NCI-H748 (cell line): Measurements from ENCODE around the gene MRPS16.

Experiments
- DNase-seq: peaks from one replicate; lab custom pipeline; 2025; ENCODE audit not compliant: unreplicated experiment; lab: John Stamatoyannopoulos, UW

MRPS16 gene

GRCh38 chr10:73252445-73253224, at the start of gene MRPS16:
Gene MRPS16 (minus strand): TSS chr10:73252644. CDS start chr10:73252482, 162 bp downstream.
- DNase-seq, result peak; percentile 95

GRCh38 chr10:73296946-73297345, 44.5 kb upstream of the MRPS16 start:
- no peak for DNase-seq

GRCh38 chr10:73293461-73293860, 41.0 kb upstream of the MRPS16 start:
- DNase-seq, result no peak

- DNase-seq, result no peak
Observed at GRCh38 chr10:73289958-73290357, 37.5 kb upstream of the MRPS16 start.

GRCh38 chr10:73287441-73287840, 35.0 kb upstream of the MRPS16 start:
- no peak for DNase-seq

GRCh38 chr10:73281097-73281496, 28.7 kb upstream of the MRPS16 start:
- DNase-seq, result no peak

GRCh38 chr10:73264423-73264822, 12.0 kb upstream of the MRPS16 start:
- no peak for DNase-seq

GRCh38 chr10:73263693-73264347, 11.4 kb upstream of the MRPS16 start:
- peak; percentile 3 for DNase-seq

GRCh38 chr10:73262880-73263555, 10.6 kb upstream of the MRPS16 start:
- no peak for DNase-seq

GRCh38 chr10:73262105-73262730, 9.8 kb upstream of the MRPS16 start:
- DNase-seq, result no peak

GRCh38 chr10:73261362-73261995, 9.0 kb upstream of the MRPS16 start:
- no peak for DNase-seq

- peak; percentile 1 for DNase-seq
Observed at GRCh38 chr10:73258612-73259011, 6.2 kb upstream of the MRPS16 start.

- peak; percentile 7 for DNase-seq
Observed at GRCh38 chr10:73253225-73253555, 746 bp upstream of the MRPS16 start.

GRCh38 chr10:73251683-73252444, 580 bp downstream of the MRPS16 start:
- peak; percentile 28 for DNase-seq

GRCh38 chr10:73248259-73248724, 4.2 kb downstream of the MRPS16 start:
- no peak for DNase-seq

- DNase-seq, result no peak
Observed at GRCh38 chr10:73247509-73248258, 4.8 kb downstream of the MRPS16 start.

GRCh38 chr10:73246646-73247508, 5.6 kb downstream of the MRPS16 start, which contains the start of gene DNAJC9:
Gene DNAJC9 (minus strand): TSS chr10:73247255. CDS start chr10:73247189, 66 bp downstream.
- peak; percentile 94 for DNase-seq

GRCh38 chr10:73246322-73246645, 6.2 kb downstream of the MRPS16 start:
- no peak for DNase-seq
